Measurements from ENCODE around the gene TFPI.

TFPI gene

DNA sequence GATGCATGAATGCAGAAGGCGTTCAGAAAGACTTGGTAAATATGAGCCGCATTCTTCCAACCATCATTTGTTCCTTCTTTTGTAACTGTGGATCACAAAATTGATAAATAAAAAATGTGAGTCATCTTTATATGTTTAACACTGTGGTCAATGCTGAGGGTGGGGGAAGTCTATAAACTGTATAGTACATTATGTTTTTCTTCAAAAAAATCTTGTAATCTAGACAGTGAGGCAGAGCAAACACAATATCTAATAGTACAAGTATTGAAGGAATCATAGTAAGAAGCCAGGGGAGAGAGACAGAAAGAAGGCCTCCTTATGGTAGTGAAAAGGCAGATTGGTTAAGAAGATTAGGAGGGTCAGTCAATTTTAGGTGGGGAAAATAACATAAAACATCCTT is 75.5 kb downstream of the TFPI start:
- H3F3A ChIP-seq (ENCODE audit: insufficient read depth), result no peaks in the 10 kb centered on the region
- H3K27ac ChIP-seq (ENCODE audit: low read depth, low read length), result no peak overlapping the region
- no peaks in the 10 kb centered on the region for H4K20me1 ChIP-seq (ENCODE audit: low read depth, low read length)
- no peaks in the 10 kb centered on the region for H3K36me3 ChIP-seq (ENCODE audit: low read length)
- H3K4me3 ChIP-seq (ENCODE audit: insufficient read depth, low read length, poor library complexity, severe bottlenecking), result no peak overlapping the region
- H3K4me2 ChIP-seq (ENCODE audit: low read depth, low read length, poor library complexity, severe bottlenecking), result no peak overlapping the region
- TF ChIP-seq, protein P1, sequence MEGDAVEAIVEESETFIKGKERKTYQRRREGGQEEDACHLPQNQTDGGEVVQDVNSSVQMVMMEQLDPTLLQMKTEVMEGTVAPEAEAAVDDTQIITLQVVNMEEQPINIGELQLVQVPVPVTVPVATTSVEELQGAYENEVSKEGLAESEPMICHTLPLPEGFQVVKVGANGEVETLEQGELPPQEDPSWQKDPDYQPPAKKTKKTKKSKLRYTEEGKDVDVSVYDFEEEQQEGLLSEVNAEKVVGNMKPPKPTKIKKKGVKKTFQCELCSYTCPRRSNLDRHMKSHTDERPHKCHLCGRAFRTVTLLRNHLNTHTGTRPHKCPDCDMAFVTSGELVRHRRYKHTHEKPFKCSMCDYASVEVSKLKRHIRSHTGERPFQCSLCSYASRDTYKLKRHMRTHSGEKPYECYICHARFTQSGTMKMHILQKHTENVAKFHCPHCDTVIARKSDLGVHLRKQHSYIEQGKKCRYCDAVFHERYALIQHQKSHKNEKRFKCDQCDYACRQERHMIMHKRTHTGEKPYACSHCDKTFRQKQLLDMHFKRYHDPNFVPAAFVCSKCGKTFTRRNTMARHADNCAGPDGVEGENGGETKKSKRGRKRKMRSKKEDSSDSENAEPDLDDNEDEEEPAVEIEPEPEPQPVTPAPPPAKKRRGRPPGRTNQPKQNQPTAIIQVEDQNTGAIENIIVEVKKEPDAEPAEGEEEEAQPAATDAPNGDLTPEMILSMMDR (IDR thresholded peaks at IDR 0.05; ENCODE audit: insufficient read depth, low read length, poor library complexity, severe bottlenecking), result no peak
- TF ChIP-seq EZH2phosphoT487 (conservative IDR thresholded peaks at IDR 0.05; ENCODE audit: low read length), result no peak
- no peaks in the 10 kb centered on the region for H3K9me3 ChIP-seq (ENCODE audit: insufficient read depth, low read length)
- no peak overlapping the region for H2AFZ ChIP-seq (ENCODE audit: low read depth, low read length, severe bottlenecking)
- H3K79me2 ChIP-seq (ENCODE audit: insufficient read depth, low read length), result no peaks in the 10 kb centered on the region
- no peaks in the 10 kb centered on the region for H3K9me2 ChIP-seq (replicated peaks; ENCODE audit: insufficient read depth, low read length)
- H3K9ac ChIP-seq (ENCODE audit: low read length), result no peak overlapping the region
- H3K27me3 ChIP-seq (ENCODE audit: low read length), result no peaks in the 10 kb centered on the region

DNA sequence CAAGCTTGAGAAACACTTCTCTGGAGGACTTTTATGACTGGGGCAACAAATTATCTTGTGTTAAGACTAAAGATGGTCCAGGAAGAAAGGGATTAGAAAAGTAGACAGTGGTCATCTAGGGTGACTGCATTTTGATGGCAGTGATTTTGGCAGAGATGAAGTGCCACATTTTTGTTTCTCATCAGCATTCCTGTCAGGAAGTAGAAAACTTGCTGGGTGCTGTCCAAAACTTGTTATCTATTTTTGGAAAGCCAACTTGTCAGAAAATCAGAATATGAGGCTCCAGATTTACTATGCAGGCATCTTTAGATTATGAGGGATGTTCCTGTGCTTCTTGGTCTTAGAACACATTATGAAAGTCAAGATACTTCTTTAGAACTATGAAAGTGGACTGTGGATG is 77.2 kb downstream of the TFPI start:
- Histone ChIP-seq H2AFZ (ENCODE audit: low read depth, low read length, severe bottlenecking) (no peak overlapping the region), H4K20me1 (ENCODE audit: low read depth, low read length) (no peaks in the 10 kb centered on the region), H3K27me3 (ENCODE audit: low read length) (no peaks in the 10 kb centered on the region), H3K27ac (ENCODE audit: low read depth, low read length) (no peak overlapping the region), H3K36me3 (ENCODE audit: low read length) (no peaks in the 10 kb centered on the region), H3K4me3 (ENCODE audit: insufficient read depth, low read length, poor library complexity, severe bottlenecking) (no peak overlapping the region), H3K4me2 (ENCODE audit: low read depth, low read length, poor library complexity, severe bottlenecking) (no peak overlapping the region), H3K9ac (ENCODE audit: low read length) (no peak overlapping the region), H3K9me2 (replicated peaks; ENCODE audit: insufficient read depth, low read length) (no peaks in the 10 kb centered on the region), H3K9me3 (ENCODE audit: insufficient read depth, low read length) (no peaks in the 10 kb centered on the region), H3K79me2 (ENCODE audit: insufficient read depth, low read length) (no peaks in the 10 kb centered on the region), H3F3A (ENCODE audit: insufficient read depth) (no peaks in the 10 kb centered on the region)
- TF ChIP-seq EZH2phosphoT487 (conservative IDR thresholded peaks at IDR 0.05; ENCODE audit: low read length), result no peak
- TF ChIP-seq, protein P1 (IDR thresholded peaks at IDR 0.05; ENCODE audit: insufficient read depth, low read length, poor library complexity, severe bottlenecking), result no peak

DNA sequence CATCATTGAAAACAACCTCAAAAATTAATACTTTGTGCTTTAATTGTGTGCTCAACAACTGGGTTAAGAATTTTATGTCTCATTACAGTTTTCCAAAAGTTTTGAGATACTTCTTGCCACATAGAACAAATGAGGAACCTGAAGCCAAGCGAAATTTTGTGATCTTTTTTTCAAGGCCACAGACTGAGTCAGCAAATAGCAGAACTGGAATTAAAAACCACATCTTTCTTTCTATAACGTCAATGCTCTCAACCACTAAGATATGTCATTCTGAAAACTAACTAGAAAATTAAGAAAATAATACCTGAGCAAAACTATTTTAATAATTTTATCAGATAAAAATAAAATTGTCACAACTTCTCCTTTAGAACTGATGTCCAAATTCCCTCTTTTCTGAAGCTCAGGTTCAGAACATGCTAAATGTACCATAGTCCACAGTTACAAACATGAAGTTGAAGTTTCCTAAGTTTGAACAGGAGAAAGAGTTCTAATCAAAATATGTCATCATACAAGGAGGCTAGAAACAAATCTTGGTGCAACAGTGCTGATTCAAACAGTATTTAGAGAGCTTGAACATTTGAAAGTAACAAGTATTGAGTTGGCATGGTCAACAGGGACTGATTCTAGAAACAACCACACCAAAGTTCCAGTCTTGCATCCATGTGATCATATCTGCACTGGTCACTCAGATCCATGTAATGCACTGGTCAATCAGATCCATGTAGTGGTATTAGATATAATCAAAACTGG is 78.6 kb downstream of the TFPI start:
- no peak overlapping the region for H2AFZ ChIP-seq (ENCODE audit: low read depth, low read length, severe bottlenecking)
- no peaks in the 10 kb centered on the region for H4K20me1 ChIP-seq (ENCODE audit: low read depth, low read length)
- no peak overlapping the region for H3K9ac ChIP-seq (ENCODE audit: low read length)
- no peak overlapping the region for H3K4me2 ChIP-seq (ENCODE audit: low read depth, low read length, poor library complexity, severe bottlenecking)
- TF ChIP-seq EZH2phosphoT487 (conservative IDR thresholded peaks at IDR 0.05; ENCODE audit: low read length), result no peak
- TF ChIP-seq, protein P1 (IDR thresholded peaks at IDR 0.05; ENCODE audit: insufficient read depth, low read length, poor library complexity, severe bottlenecking), result no peak
- H3K27me3 ChIP-seq (ENCODE audit: low read length), result no peaks in the 10 kb centered on the region
- H3K27ac ChIP-seq (ENCODE audit: low read depth, low read length), result no peak overlapping the region
- H3K9me2 ChIP-seq (replicated peaks; ENCODE audit: insufficient read depth, low read length), result no peaks in the 10 kb centered on the region
- H3F3A ChIP-seq (ENCODE audit: insufficient read depth), result no peaks in the 10 kb centered on the region
- H3K36me3 ChIP-seq (ENCODE audit: low read length), result no peaks in the 10 kb centered on the region
- no peak overlapping the region for H3K4me3 ChIP-seq (ENCODE audit: insufficient read depth, low read length, poor library complexity, severe bottlenecking)
- no peaks in the 10 kb centered on the region for H3K9me3 ChIP-seq (ENCODE audit: insufficient read depth, low read length)
- no peaks in the 10 kb centered on the region for H3K79me2 ChIP-seq (ENCODE audit: insufficient read depth, low read length)

Measured in SU-DHL-6 (cell line).